IMR-90 (cell line): Measurements from ENCODE around the gene PFKFB2.

Experiments
- BHLHE40 ChIP-seq: fragments of 150-350 bp; IDR thresholded peaks from 2 replicates; pipeline ENCODE4 v1.6.1; 2016; ENCODE audit warnings: mild to moderate bottlenecking, low read depth, low read length
- CEBPB ChIP-seq: IDR thresholded peaks from 2 replicates; pipeline ENCODE4 v1.6.1; 2012; ENCODE audit warnings: low read depth, low read length, improper control_type of control experiment
- CTCF ChIP-seq: conservative IDR thresholded peaks from 2 replicates; pipeline ENCODE4 v1.5.1; 2012; ENCODE audit warnings: mild to moderate bottlenecking, low read depth, low read length, improper control_type of control experiment
- POLR2A ChIP-seq: IDR thresholded peaks from 2 replicates; pipeline ENCODE4 v1.6.1; 2012; ENCODE audit warnings: mild to moderate bottlenecking, low read depth, low read length
- RAD21 ChIP-seq: IDR thresholded peaks from 2 replicates; pipeline ENCODE4 v1.6.1; 2012; ENCODE audit warnings: low read length, improper control_type of control experiment
- RCOR1 ChIP-seq: IDR thresholded peaks from 2 replicates; pipeline ENCODE4 v1.6.1; 2012; ENCODE audit warnings: mild to moderate bottlenecking, low read length, improper control_type of control experiment; ENCODE audit not compliant: insufficient replicate concordance
- USF2 ChIP-seq: fragments of 150-350 bp; IDR thresholded peaks from 2 replicates; pipeline ENCODE4 v1.6.1; 2017; ENCODE audit warnings: mild to moderate bottlenecking, antibody characterized with exemption, low read length, low read depth

- TF ChIP-seq CTCF (no peak), RAD21 (no peak), USF2 (no peak), BHLHE40 (no peak), CEBPB (no peak), POLR2A (no peak), RCOR1 (no peak)
Observed at GRCh38 chr1:207093944-207094343, 40.9 kb downstream of the PFKFB2 start.
